GM21447 (cell line): Measurements from ENCODE around the gene ZBTB16.

ENCODE experiments used
- ATAC-seq: cut with Tn5 transposase; IDR thresholded peaks from one replicate; pipeline ENCODE4 v1.9.1; 2021; ENCODE audit not compliant: unreplicated experiment

ZBTB16 gene

GRCh38 chr11:114228435-114229411 lies 169.2 kb downstream of the ZBTB16 start:
- ATAC-seq: no peak

- ATAC-seq: no peak
Observed at GRCh38 chr11:114230031-114230704, 170.7 kb downstream of the ZBTB16 start.

- ATAC-seq: no peak
Observed at GRCh38 chr11:114232400-114233059, 173.0 kb downstream of the ZBTB16 start.

DNA sequence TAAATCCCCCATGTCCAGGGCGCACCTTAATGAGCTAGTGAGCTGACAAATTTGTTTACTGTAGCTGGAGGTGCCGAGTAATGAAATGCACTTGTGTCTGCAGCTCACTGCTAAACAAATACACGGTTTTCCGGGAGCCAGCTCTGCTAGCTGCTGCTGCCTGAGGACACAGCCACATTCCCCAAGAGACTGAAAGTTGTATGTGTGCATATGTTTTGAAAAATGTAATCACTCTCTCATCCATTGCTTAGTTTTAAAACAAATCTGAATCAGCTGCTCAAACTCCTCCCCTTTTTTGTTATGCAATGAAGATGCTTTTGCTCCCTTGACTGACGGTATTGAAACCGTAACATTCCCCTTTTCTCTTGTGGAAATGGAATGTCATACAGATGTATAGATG lies 174.2 kb downstream of the ZBTB16 start:
- ATAC-seq: no peak

GRCh38 chr11:114236829-114237228 lies 177.3 kb downstream of the ZBTB16 start:
- no peak for ATAC-seq

DNA sequence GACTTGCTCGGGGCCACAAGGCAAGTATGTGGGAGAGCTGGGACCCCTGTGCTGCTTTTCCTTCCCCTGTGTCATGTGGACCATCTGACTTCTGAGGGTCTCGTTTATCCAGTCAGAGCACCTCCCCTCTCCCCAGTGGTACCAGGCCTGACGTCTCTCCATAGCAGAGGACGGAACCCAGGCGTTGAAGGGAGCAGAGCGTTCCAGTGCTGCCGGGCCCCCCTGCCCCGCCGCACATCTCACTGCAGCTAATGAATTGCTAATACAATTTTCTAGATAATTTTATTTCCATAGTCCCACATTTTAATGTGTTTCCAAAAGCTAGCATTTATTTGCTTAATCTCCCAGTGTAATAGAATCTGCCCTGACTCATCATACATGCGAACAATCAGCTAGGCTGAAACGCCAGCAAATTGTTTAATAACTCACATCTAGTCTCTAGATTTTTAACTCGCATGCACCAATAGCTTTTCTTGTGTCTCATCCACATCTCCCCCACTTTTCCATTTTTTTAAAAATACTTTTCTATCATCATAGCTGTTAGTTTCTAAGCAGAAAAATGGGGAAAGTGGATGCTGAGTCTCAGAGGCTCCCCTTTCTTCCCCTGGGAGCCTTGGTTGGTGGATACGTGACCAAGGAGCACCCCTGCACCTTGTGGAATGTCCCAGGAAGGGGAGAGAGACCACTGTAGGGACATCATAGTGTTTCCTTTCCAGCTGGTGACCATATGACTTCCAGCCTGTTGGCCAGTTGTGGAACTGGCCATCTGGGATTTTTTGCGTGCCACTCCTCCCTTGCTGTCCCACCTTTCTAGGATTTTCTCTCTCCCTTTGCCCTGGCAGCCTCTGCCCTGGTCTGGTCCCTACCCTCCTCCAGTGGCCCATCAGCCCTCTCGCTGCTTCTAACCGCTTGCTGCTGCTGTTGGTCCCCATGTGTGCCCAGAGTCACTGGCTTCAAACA lies 178.1 kb downstream of the ZBTB16 start:
- ATAC-seq: no peak

DNA sequence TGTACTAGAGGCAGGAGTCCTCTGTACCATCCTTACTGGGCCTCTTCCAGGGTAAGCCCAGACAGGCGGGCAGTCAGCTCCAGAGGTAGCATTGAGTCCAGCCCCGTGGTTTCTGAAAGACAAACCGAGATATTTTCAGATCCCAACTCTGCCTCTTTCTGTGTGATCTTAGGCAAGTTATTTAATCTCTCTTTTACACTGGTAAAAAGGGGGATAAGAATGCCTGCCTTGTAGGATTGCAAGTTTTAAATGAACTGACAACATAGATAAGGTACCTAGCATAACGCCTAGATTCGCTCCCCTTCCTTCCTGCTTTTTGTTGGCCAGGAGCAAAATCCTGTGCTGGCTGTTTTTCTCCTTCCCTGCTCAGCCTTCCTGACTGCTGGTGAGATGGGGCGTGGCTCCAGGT lies 180.2 kb downstream of the ZBTB16 start:
- no peak for ATAC-seq

GRCh38 chr11:114242032-114242431 lies 182.5 kb downstream of the ZBTB16 start:
- ATAC-seq: no peak

- no peak for ATAC-seq
Observed at GRCh38 chr11:114243461-114244372, 184.2 kb downstream of the ZBTB16 start.

GRCh38 chr11:114244726-114245394 lies 185.3 kb downstream of the ZBTB16 start:
- no peak for ATAC-seq

DNA sequence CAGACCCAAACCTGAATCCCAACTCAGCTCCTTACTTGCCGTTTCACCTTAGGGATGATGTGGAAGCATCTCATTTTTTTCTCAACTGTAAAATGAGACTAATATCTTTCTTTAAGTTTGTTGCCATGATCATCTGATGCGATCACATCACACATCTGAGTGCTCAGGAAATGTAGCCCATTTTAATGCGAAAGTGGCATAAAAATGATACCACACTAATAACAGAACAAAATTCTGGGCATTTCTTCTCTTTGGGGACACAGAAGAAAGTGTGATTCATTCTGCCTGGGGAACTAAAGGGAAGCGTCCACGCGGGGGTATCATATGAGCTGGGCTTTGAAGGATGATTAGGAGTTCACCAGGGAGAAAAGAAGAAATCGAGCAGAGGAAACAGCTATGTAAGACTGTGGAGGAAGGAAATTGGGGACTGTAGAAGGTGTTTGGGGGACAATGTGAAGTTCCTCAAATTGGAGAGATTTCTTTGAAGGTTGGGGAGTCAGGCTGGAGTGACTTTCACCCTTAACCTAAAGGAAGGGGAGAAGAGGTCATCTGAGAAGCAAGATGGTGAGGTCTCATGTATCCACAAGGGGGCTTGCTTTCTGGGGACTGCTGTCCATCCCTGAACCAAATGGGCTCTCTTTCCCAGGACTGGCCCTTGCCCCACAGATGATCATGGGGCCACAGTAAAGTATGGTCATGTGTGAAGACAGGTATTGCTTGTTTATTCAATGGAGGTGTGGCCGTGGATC lies 187.0 kb downstream of the ZBTB16 start:
- no peak for ATAC-seq

DNA sequence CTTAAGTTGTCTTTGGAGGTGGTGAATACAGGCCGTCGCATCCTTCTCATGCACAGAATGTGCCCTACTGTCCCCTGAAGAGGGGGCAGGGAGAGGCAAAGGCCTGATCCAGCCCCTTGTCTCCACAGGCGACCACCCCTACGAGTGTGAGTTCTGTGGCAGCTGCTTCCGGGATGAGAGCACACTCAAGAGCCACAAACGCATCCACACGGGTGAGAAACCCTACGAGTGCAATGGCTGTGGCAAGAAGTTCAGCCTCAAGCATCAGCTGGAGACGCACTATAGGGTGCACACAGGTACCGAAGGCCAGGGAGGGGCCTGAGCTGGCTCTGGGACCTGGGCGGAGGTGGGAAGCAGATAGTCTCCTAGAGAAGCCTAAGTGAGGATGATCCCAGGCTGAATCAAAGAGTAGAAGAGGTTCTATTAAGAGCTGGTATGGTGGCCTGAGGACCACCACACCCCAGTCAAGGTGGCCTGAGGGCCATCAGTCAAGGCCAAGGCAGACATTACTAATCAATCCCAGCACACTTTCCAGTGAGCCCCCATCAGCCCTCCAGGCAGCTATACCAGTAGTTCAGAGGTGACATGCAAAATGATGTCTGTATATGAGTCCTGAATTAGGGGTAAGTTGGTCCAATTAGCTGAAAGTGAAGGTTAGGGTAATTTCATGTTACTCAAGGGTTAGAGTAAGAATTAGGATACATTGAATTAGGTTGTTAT lies 187.7 kb downstream of the ZBTB16 start:
- no peak for ATAC-seq

DNA sequence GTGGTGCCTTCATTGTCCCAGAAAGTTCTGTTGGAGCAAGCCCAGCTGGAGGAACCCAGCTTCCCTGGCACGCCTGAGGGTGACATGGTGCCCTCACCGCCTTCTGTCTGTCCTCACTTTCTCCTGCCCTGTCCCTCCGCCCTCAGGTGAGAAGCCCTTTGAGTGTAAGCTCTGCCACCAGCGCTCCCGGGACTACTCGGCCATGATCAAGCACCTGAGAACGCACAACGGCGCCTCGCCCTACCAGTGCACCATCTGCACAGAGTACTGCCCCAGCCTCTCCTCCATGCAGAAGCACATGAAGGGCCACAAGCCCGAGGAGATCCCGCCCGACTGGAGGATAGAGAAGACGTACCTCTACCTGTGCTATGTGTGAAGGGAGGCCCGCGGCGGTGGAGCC lies 190.7 kb downstream of the ZBTB16 start:
- ATAC-seq: no peak

DNA sequence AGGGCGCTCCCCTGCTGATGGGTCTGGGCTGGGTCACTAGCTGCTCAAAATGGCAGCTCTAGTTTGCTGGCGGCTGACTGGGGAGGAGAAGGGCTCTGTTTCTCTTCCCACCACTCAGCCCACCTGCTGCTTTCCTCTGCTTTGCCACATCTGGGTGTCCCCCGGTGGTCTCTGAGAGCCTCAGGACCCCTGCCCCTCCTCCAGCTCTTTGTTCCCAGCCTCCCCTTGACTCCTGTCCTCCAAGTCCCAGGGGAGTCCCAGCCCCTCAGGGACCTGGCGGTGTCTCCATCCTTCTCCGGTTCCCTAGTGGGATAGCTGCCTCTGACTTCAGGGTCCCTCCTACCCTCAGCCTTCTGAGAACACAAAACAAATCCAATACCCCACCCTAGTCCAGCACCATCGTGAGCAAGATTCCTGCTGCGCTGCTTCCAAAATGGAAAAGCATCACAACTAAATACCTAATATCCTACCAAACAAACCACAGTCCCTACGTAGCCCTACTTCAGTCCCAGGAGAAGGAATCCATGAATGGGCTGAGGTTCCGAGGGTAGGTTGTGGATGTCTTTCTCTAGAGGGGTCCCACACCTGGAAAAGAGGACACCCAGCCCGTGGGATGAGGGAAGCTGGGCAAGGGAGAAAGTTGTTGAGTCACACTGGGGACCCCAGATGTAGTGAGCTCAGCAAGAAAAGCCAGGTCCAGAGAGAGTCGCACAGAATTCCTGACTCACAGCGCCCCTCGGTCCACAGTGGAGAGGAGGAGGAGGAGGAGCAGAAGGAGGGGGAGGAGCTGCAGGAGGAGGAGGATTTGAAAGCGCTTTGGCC lies 191.7 kb downstream of the ZBTB16 start:
- ATAC-seq: no peak

DNA sequence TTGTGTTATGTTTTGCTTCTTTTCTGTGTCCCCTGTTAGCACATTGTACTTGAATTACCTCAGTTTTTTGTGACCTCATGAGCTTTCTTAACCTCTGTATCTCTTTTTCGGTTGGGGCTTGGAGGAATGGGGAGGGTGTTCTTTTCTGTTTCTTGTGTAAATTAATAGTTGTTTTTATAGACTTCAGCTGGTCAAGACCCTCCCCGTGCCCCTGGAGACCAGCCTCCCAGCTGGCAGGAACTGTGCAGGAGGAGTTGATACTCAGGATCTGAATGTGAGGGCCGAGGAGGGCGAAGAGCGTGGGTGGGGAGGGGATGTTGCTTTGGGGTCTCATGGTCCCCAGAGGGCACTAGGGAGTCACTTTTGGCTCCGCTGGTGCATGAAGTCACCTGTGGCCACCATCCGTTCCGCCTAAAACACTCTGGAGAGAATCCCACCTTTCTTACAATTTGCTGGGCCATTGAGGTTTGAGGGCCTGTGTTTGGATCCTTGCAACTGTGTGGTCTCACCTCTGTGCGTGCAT lies 192.4 kb downstream of the ZBTB16 start:
- ATAC-seq: no peak

DNA sequence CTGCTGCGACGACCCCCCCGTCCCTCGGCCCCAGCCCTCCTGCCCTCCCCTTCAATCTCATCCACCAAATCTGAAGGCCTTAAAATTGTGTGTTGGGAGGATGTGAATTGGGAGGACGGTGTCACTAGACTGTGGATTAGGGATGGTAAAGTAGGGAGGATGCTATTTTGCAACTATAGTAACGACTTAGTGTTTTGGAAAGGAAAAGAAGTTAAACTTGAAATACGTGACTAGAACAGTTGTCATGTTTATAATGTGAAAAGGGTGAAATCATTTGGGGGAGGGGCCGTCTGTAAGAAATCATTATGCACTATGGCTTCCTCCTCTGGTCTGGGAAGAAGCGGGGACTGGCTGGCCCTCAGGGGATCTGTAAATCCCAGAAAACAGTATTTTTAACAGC lies 193.3 kb downstream of the ZBTB16 start:
- no peak for ATAC-seq
